ENCODE measurements around the gene NEUROD1. TPM values are rescaled to one million over a fixed set of nuclear protein-coding genes. Genes with fewer than 3 reads are reported as not detected.
A peak's percentile ranks its signal among the peaks of the same experiment; 100 is the strongest.

NEUROD1 gene
- total RNA-seq, 1 donor from 2014 or later: not detected

- H3K4me1 Mint-ChIP-seq (ENCODE audit: low read depth): peaks cover 7% of the 10 kb centered on the region
- H3K9me3 Mint-ChIP-seq (ENCODE audit: low read depth): no peaks in the 10 kb centered on the region
- H3K27me3 Mint-ChIP-seq (ENCODE audit: low read depth): peaks cover 40% of the 10 kb centered on the region
- DNase-seq (ENCODE audit: low spot score): no peak
- no peak overlapping the region for H3K27ac Mint-ChIP-seq (ENCODE audit: unreplicated experiment)
- TF ChIP-seq CTCF (IDR thresholded peaks at IDR 0.05): no peak
- H3K4me3 Mint-ChIP-seq (ENCODE audit: unreplicated experiment): no peak overlapping the region
- H3K36me3 Mint-ChIP-seq (ENCODE audit: low read depth): no peaks in the 10 kb centered on the region
These were observed 21.9 kb downstream of the NEUROD1 start for GRCh38 chr2:181658444-181658843.

- H3K4me3 Mint-ChIP-seq (ENCODE audit: unreplicated experiment): peak overlapping the region; percentile 73
- DNase-seq (ENCODE audit: low spot score): no peak
- peaks cover 46% of the 10 kb centered on the region for H3K27me3 Mint-ChIP-seq (ENCODE audit: low read depth)
- H3K36me3 Mint-ChIP-seq (ENCODE audit: low read depth): no peaks in the 10 kb centered on the region
- H3K27ac Mint-ChIP-seq (ENCODE audit: unreplicated experiment): no peak overlapping the region
- TF ChIP-seq CTCF (IDR thresholded peaks at IDR 0.05): no peak
- no peaks in the 10 kb centered on the region for H3K9me3 Mint-ChIP-seq (ENCODE audit: low read depth)
- peaks cover 7% of the 10 kb centered on the region for H3K4me1 Mint-ChIP-seq (ENCODE audit: low read depth)
These were observed 22.9 kb downstream of the NEUROD1 start for GRCh38 chr2:181657379-181657778.

GRCh38 chr2:181656450-181657291 is 23.6 kb downstream of the NEUROD1 start, which contains the start of gene CERKL:
Gene CERKL (minus strand): TSS chr2:181657105. CDS start chr2:181657006, 99 bp downstream.
- no peak for DNase-seq (ENCODE audit: low spot score)
- Mint-ChIP-seq H3K27ac (ENCODE audit: unreplicated experiment) (no peak within 1 kb of the TSS), H3K4me1 (ENCODE audit: low read depth) (peaks cover 7% of the 10 kb centered on the region), H3K4me3 (ENCODE audit: unreplicated experiment) (peak within 1 kb of the TSS; percentile 73), H3K9me3 (ENCODE audit: low read depth) (no peaks in the 10 kb centered on the region), H3K36me3 (ENCODE audit: low read depth) (no peaks in the 10 kb centered on the region), H3K27me3 (ENCODE audit: low read depth) (peaks cover 48% of the 10 kb centered on the region)
- peak; percentile 45 for TF ChIP-seq CTCF (IDR thresholded peaks at IDR 0.05)

GRCh38 chr2:181655519-181655918 is 24.8 kb downstream of the NEUROD1 start:
- Mint-ChIP-seq H3K27me3 (ENCODE audit: low read depth) (peaks cover 57% of the 10 kb centered on the region), H3K4me3 (ENCODE audit: unreplicated experiment) (no peak overlapping the region)
- no peak for DNase-seq (ENCODE audit: low spot score)

More at GRCh38 chr2:181655519-181655918, 24.8 kb downstream of the NEUROD1 start:
- Mint-ChIP-seq H3K36me3 (ENCODE audit: low read depth) (no peaks in the 10 kb centered on the region), H3K9me3 (ENCODE audit: low read depth) (no peaks in the 10 kb centered on the region), H3K4me1 (ENCODE audit: low read depth) (peaks cover 7% of the 10 kb centered on the region), H3K27ac (ENCODE audit: unreplicated experiment) (no peak overlapping the region)
- TF ChIP-seq CTCF (IDR thresholded peaks at IDR 0.05): no peak
